GM21576 (cell line): ENCODE measurements around the gene TMEM229A.
"Not testable (repeated sequence)": the region's sequence is repeated elsewhere in the genome, so short reads cannot be mapped to it uniquely, and the experiment has no call there.

Experiments used
- ATAC-seq: cut with Tn5 transposase; IDR thresholded peaks from one replicate; pipeline ENCODE4 v1.9.1; 2021; ENCODE audit warnings: mild to moderate bottlenecking, moderate library complexity; ENCODE audit not compliant: unreplicated experiment

TMEM229A gene

GRCh38 chr7:124032369-124033094 is at the start of gene TMEM229A:
TSS of gene TMEM229A (minus strand) at chr7:124033067. CDS start at chr7:124033003, 64 bp downstream.
- ATAC-seq, result no peak

- not testable (repeated sequence) for ATAC-seq
Observed at GRCh38 chr7:124082234-124082633, 49.4 kb upstream of the TMEM229A start.

- ATAC-seq, result no peak
Observed at GRCh38 chr7:124077546-124077945, 44.7 kb upstream of the TMEM229A start.

DNA sequence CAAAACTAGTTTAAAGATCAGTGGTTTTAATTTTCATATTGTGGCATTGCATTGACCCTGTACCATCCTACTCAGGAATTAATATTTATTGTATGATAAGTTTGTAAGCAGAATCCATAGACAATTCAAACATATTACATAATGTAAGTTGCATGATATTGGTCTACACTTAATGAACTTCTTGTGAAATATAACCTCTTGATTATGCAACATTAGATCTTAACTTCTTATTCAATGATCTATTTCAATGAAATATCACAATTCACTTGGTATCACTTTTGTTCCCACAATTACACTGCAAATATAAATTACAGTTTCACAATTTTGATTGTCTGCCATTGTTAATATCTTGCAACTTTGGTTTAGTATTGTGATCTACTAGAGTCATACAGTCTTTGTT is 44.0 kb upstream of the TMEM229A start:
- no peak for ATAC-seq

DNA sequence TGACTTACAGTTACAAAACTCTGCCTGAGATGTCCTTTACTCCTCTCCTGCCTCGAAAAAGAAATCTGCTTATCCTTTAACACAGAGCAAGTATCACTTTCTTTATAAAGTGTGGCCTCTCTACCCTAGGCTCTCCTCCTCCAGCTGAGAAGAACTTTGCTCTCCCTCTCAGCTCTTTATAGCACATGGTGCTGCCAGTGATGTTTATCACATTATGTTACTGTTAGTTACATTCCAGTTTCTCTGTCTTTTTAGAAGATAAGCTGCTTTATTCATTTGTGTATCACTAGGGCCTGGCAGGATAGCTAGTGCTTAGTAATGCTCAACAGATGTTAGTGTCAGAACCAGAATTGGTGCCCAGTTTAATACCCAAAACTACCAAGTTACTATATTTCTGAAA is 41.1 kb upstream of the TMEM229A start:
- no peak for ATAC-seq

GRCh38 chr7:124073310-124073645 is 40.4 kb upstream of the TMEM229A start:
- no peak for ATAC-seq

DNA sequence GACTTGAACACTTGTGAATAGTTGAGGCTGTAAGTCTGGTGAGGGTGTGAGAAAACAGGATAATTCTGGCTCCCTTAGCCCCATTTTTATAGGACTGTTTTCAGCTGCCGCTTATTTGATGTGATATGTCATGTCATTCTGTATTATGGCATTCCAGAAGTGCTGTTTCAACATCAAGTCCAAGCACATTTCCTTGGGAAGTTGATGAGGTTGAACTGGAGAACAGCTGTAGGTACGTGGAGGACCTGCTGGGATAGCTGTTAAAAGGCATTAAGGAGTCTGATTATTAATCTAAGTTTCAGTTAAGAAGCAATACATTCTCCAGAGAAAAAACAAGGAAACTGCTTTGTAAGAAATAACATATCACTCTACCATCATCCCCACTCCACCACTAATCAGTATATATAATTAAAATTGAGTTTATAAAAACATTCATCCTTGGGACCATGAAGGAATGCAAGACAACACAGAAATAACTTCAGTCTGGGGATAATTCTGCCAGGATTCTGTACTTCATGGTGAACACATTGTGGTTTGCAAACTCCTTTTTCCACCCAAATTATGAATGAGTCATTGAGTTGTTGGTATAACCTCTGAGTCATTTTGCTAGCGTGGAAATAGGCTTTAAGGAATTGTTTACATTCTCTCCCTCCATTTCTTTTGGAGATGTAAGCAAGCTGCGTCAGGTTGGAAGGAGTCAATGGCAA is 39.9 kb upstream of the TMEM229A start:
- ATAC-seq, result no peak

DNA sequence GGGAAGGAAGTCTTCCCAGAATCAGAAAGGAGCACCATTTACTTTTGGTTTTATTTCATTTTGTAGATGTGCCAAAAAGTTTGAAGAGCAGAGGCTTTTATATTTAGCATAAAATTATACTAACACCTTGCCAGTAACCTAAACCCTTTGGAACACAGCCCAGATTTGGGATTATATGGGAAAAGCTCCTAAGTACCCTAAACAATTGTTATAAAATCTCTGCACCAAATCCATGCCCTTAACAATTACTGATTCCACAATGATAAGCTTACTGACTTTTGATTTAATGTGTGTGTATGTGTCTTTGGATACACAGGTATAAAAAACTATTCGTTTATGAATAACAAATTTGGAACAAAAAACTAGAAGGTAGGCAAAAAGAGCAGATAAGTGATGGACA is 39.0 kb upstream of the TMEM229A start:
- ATAC-seq, result no peak

DNA sequence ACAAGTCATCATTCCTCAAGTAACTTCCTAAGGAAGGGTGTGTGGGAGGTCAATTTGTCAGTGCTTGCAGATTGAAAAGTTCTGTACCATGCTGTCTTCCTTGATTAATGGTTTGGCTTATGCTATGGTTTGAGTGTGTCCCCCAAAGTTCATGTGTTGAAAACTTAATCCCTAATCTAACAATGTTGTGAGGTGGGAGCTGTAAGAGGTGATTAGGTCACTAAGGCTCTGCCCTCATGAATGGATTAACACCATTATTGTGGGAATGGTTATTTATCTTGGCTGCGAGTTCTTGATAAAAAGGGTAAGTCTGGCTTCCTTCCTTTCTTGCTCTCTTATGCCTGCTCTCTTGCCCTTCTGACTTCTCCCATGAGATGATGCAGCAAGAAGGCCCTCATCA is 29.3 kb upstream of the TMEM229A start:
- no peak for ATAC-seq

- ATAC-seq, result no peak
Observed at GRCh38 chr7:124060528-124060927, 27.7 kb upstream of the TMEM229A start.

GRCh38 chr7:124059375-124059774 is 26.5 kb upstream of the TMEM229A start:
- ATAC-seq, result peak; percentile 100

DNA sequence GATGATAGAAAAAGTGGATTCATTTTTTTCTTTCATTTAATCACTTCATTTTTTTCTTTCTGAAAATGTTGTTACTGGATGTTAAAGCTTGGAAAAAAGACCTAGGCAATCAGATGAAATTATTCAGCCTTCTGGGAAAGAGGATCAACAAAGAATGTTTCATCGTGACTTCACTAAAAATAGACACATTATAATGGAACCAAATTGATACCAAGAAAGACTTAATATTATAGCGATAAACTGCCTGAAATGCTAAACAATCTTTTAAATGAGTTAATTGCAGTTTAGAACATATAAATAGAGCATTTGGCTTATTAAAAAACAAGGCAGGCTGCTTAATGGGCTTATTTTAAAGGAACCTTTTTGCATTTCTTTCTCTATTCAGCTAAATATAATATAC is 25.6 kb upstream of the TMEM229A start:
- ATAC-seq, result no peak

GRCh38 chr7:124057872-124058271 is 25.0 kb upstream of the TMEM229A start:
- ATAC-seq, result no peak

- ATAC-seq, result no peak
Observed at GRCh38 chr7:124056234-124056633, 23.4 kb upstream of the TMEM229A start.

DNA sequence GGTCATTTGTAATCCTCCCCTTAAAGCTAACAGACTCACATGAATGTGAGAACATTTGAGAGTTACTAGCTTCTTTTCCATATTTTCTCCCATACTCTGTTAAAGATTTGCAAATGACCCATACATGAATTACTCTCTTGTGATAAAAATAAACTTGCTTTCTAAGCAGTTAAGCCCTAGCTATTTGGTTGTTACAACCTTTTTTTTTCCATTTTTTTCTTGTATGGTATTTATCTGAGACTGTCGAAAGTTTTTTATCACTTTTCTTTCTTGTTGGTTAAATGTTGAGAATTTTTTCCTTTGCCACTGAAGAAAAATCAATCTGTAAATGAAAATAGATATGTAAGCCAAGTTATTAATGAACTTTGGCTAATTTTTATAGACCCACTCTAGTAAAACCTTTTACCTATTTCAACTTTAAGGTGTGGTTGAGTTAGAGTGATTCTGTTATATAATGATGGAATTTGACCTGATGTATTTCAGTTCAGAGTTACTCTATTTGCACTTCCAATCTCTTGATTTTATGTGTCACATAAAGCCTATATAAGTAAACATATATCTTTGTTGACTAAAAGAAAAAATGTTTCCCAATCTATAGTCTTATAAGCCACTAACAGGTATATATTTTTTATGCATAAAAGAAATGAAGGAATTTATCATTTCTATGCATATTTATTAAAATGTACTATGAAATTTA is 19.0 kb upstream of the TMEM229A start:
- ATAC-seq, result no peak

- ATAC-seq, result no peak
Observed at GRCh38 chr7:124042826-124043225, 10.0 kb upstream of the TMEM229A start.

DNA sequence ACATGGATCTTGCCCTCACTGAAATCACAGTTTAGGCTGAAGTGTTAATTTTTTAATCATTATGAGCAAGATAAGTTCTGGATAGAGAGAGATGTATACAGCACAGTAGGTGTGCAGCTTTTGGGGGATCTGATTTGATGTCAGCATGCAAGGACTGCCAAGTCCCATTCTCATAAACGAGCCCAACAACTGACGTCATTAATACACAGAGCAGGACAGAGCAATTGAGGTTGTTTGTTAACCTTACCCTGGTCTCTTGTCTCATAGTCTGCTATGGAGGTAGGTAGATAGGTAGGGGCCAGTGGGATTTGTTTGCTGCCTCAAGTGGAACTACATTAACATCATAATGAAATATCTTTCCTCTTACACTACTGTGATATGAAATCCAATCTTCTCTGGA is 8.6 kb upstream of the TMEM229A start:
- no peak for ATAC-seq

GRCh38 chr7:124037902-124038301 is 5.0 kb upstream of the TMEM229A start:
- ATAC-seq, result not testable (repeated sequence)

GRCh38 chr7:124035706-124036105 is 2.8 kb upstream of the TMEM229A start:
- ATAC-seq, result no peak

GRCh38 chr7:124034754-124035100 is 1.9 kb upstream of the TMEM229A start:
- no peak for ATAC-seq

DNA sequence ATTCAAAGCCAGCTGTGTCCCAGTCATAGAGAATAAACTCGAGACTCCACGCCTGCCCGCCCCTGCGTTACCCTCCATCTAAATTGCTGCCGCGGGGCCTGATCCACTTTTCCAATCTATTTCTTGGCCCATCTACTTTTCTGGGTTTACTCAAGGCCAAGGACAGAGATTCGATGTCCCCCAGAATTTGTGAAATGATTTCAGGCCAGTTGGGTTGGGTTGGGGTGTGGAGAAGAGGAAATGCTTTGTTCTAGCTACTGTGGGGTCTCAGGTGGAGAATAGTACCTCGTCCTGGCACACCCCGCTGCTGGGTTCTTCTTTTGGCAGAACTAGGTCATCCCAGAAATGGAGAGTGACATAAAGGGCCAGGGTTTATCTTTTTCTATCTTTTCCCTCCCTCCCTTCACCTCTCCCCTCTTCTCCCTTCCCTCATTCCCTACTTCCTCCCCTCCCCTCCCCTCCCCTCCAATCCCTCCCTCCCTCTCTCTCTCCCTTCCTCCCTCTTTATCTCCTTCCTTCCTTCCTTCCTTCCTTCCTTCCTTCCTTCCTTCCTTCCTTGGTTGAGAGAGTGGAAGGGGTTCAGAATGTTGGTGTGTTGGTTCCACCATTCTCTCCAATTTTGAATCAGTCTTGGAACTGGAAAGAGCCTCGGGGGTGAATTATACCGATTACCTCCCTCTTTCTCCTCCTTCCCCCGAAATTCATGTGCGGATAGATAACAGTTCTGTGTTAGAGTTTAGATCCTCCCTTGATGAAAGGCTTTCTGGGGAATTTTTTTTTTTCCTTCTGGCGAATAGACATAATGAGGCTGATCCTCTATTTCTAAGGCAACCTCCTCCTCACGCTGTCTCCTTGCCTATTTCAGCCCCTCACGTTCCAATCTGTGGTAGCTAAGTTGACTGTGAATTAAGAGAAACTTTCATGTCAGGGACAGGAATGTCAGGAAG is 1.2 kb upstream of the TMEM229A start:
- no peak for ATAC-seq
